Neuronal stem cell (in vitro differentiated cells): ENCODE data around the gene USP53.
"Not testable (repeated sequence)": the region's sequence is repeated elsewhere in the genome, so short reads cannot be mapped to it uniquely, and the experiment has no call there.

Source experiments
- DNase-seq: peaks from one replicate; pipeline ENCODE4 v3.0.0-alpha.2; 2013; ENCODE audit warnings: low spot score
- H2AFZ ChIP-seq: one replicate; pipeline ENCODE4 v1.6.1; 2013; ENCODE audit warnings: mild to moderate bottlenecking, low read length, inconsistent platforms
- H2AK5ac ChIP-seq: 2 replicates; pipeline ENCODE4 v1.6.1; 2013; ENCODE audit warnings: low read depth, mild to moderate bottlenecking, inconsistent platforms, low read length, moderate library complexity, mixed read lengths
- H2BK120ac ChIP-seq: 2 replicates; pipeline ENCODE4 v1.6.1; 2013; ENCODE audit warnings: low read depth, mild to moderate bottlenecking, inconsistent platforms, low read length, moderate library complexity, mixed read lengths
- H2BK12ac ChIP-seq: one replicate; pipeline ENCODE4 v1.6.1; 2013; ENCODE audit warnings: low read length, inconsistent platforms
- H2BK15ac ChIP-seq: 2 replicates; pipeline ENCODE4 v1.6.1; 2013; ENCODE audit warnings: mild to moderate bottlenecking, low read length, inconsistent platforms, mixed read lengths
- H2BK5ac ChIP-seq: one replicate; pipeline ENCODE4 v1.6.1; 2013; ENCODE audit warnings: inconsistent platforms, mild to moderate bottlenecking, low read length, moderate library complexity
- H3K14ac ChIP-seq: one replicate; pipeline ENCODE4 v1.6.1; 2013; ENCODE audit warnings: low read length, inconsistent platforms
- H3K18ac ChIP-seq: 2 replicates; pipeline ENCODE4 v1.6.1; 2013; ENCODE audit warnings: low read length, inconsistent platforms
- H3K23ac ChIP-seq: 2 replicates; pipeline ENCODE4 v1.6.1; 2013; ENCODE audit warnings: low read depth, mild to moderate bottlenecking, mixed read lengths, low read length, inconsistent platforms; ENCODE audit not compliant: poor library complexity
- H3K27ac ChIP-seq: replicated peaks from 3 replicates; pipeline ENCODE4 v1.5.1; 2013; ENCODE audit warnings: low read length, inconsistent platforms
- H3K27me3 ChIP-seq, 3 experiments: 2 replicates each; pipeline ENCODE4 v1.6.1; 2013; ENCODE audit warnings: low read length in 3 of 3, mild to moderate bottlenecking in 2 of 3, inconsistent platforms in 1 of 3, low read depth in 1 of 3, mixed read lengths in 1 of 3, moderate library complexity in 1 of 3; ENCODE audit not compliant: control insufficient read depth in 3 of 3, insufficient read depth in 3 of 3
- H3K36me3 ChIP-seq, 2 donors: replicated peaks in 1 of 2; 2 replicates each; pipeline ENCODE4 v1.6.1; 2013; ENCODE audit warnings: low read length in 2 of 2; ENCODE audit not compliant: control insufficient read depth in 2 of 2, insufficient read depth in 2 of 2
- H3K4ac ChIP-seq: 2 replicates; pipeline ENCODE4 v1.6.1; 2013; ENCODE audit warnings: inconsistent platforms, mild to moderate bottlenecking, low read length, moderate library complexity
- H3K4me1 ChIP-seq, 2 donors: 1 replicate in 1 of 2; 2 replicates in 1 of 2; pipeline ENCODE4 v1.6.1; 2013; ENCODE audit warnings: low read length in 2 of 2, low read depth in 1 of 2; ENCODE audit not compliant: control insufficient read depth in 2 of 2, insufficient read depth in 1 of 2
- H3K4me2 ChIP-seq: one replicate; pipeline ENCODE4 v1.6.1; 2013; ENCODE audit warnings: mild to moderate bottlenecking, low read length, inconsistent platforms; ENCODE audit not compliant: insufficient read depth, poor library complexity, severe bottlenecking
- H3K4me3 ChIP-seq, 2 donors: 2 replicates each; pipeline ENCODE4 v1.5.1; 2013; ENCODE audit warnings: low read length in 2 of 2, mild to moderate bottlenecking in 2 of 2, inconsistent platforms in 1 of 2, moderate library complexity in 1 of 2
- H3K79me1 ChIP-seq: one replicate; pipeline ENCODE4 v1.6.1; 2013; ENCODE audit warnings: low read depth, mild to moderate bottlenecking, inconsistent platforms, low read length, moderate library complexity
- H3K9ac ChIP-seq: one replicate; pipeline ENCODE4 v1.6.1; 2013; ENCODE audit warnings: mild to moderate bottlenecking, low read depth, low read length, inconsistent platforms; ENCODE audit not compliant: poor library complexity
- H3K9me3 ChIP-seq, 2 donors: replicated peaks in 1 of 2; 2 replicates each; pipeline versions ENCODE3 to v1.6.1; 2013; ENCODE audit warnings: low read length in 2 of 2, mild to moderate bottlenecking in 2 of 2, inconsistent platforms in 1 of 2, low read depth in 1 of 2, mixed read lengths in 1 of 2, moderate library complexity in 1 of 2; ENCODE audit not compliant: control insufficient read depth in 2 of 2, insufficient read depth in 1 of 2
- H4K8ac ChIP-seq: one replicate; pipeline ENCODE4 v1.6.1; 2013; ENCODE audit warnings: low read depth, mild to moderate bottlenecking, inconsistent platforms, low read length, moderate library complexity
- H4K91ac ChIP-seq: one replicate; pipeline ENCODE4 v1.6.1; 2013; ENCODE audit warnings: low read length, low read depth, mild to moderate bottlenecking, inconsistent platforms; ENCODE audit not compliant: poor library complexity
- WGBS, 2 donors: extraction: QIAGEN DNeasy Blood & Tissue Kit; methylation state at CpG; one replicate each; pipeline ENCODE4 v1.1.7; 2013; ENCODE audit warnings: missing lambda C conversion rate in 2 of 2, mixed read lengths in 1 of 2; ENCODE audit not compliant: insufficient read length in 2 of 2, insufficient replicate concordance in 1 of 2; ENCODE audit errors: extremely low coverage in 2 of 2; 5-methylcytosine and 5-hydroxymethylcytosine counted together

The USP53 gene

GRCh38 chr4:119337010-119337409 lies 124.5 kb downstream of the USP53 start:
- no peak for DNase-seq
- H3K23ac ChIP-seq = no peak overlapping the region
- H4K8ac ChIP-seq = no peak overlapping the region
- no peak overlapping the region for H2BK15ac ChIP-seq
- H3K18ac ChIP-seq = no peak overlapping the region
- H3K79me1 ChIP-seq = no peaks in the 10 kb centered on the region
- H3K4ac ChIP-seq = no peak overlapping the region
- H4K91ac ChIP-seq = no peak overlapping the region
- H3K27me3 ChIP-seq = no peaks in the 10 kb centered on the region
- no peak overlapping the region for H2BK5ac ChIP-seq
- no peaks in the 10 kb centered on the region for H3K4me1 ChIP-seq
- no CpG with 5 or more reads among the region's 1 CpG for WGBS, 2 donors
- no peak overlapping the region for H2AFZ ChIP-seq
- H3K14ac ChIP-seq = no peak overlapping the region
- H3K4me3 ChIP-seq = no peak overlapping the region
- no peaks in the 10 kb centered on the region for H3K9me3 ChIP-seq
- no peak overlapping the region for H3K9ac ChIP-seq
- no peak overlapping the region for H3K4me2 ChIP-seq
- H2AK5ac ChIP-seq = no peak overlapping the region
- no peak overlapping the region for H2BK12ac ChIP-seq
- no peaks in the 10 kb centered on the region for H3K36me3 ChIP-seq
- H2BK120ac ChIP-seq = no peak overlapping the region
- H3K27ac ChIP-seq = no peak overlapping the region

DNA sequence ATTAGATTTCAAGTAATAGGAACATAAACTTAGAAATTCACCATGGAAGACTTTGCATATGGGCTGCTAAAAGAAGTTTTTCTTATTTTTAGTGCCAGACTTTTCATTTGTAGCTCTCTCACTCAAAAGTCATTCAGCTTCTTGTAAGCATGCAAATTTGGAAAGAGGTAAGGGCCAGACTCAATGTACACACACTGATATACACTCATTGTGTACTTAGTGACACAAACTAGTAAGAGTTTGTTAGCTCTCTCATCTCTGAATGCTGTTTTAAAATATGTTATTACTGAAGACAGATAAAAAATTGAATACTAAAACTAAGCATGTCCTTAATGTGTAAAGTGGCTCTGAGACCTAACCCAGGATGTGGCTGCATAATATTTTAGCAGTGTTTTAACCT lies 127.4 kb downstream of the USP53 start:
- H3K4me3 ChIP-seq, DNase-seq, H3K9me3 ChIP-seq, H3K4me2 ChIP-seq, H2BK120ac ChIP-seq, H3K23ac ChIP-seq, H3K27ac ChIP-seq, H2AK5ac ChIP-seq, H3K36me3 ChIP-seq, H3K14ac ChIP-seq, H2AFZ ChIP-seq, H4K91ac ChIP-seq, H3K79me1 ChIP-seq, H3K18ac ChIP-seq, H3K27me3 ChIP-seq, H2BK15ac ChIP-seq, H2BK12ac ChIP-seq, H3K4me1 ChIP-seq, H3K9ac ChIP-seq, H4K8ac ChIP-seq, H3K4ac ChIP-seq, H2BK5ac ChIP-seq: not testable (repeated sequence)

DNA sequence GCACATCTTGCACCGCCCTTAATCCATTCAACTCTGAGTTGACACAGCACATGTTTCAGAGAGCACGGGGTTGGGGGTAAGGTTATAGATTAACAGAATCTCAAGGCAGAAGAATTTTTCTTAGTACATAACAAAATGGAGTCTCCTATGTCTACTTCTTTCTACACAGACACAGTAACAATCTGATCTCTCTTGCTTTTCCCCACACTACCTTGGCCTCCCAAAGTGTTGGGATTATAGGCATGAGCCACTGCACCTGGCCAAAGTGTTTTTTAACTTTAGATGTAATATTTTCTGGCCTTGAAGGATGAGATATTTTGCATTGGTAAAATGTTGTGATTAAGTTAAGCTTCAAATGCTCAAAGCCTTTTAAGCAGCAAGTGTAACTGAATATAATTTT lies 130.8 kb downstream of the USP53 start:
- not testable (repeated sequence) for H4K91ac ChIP-seq, H3K9me3 ChIP-seq, H3K36me3 ChIP-seq, H2BK15ac ChIP-seq, H3K4ac ChIP-seq, H2BK12ac ChIP-seq, H3K27ac ChIP-seq, H3K79me1 ChIP-seq, H3K27me3 ChIP-seq, H2AK5ac ChIP-seq, DNase-seq, H2AFZ ChIP-seq, H2BK120ac ChIP-seq, H2BK5ac ChIP-seq, H3K4me1 ChIP-seq, H3K9ac ChIP-seq, H3K14ac ChIP-seq, H4K8ac ChIP-seq, H3K4me3 ChIP-seq, H3K23ac ChIP-seq, H3K18ac ChIP-seq, H3K4me2 ChIP-seq
- WGBS, 2 donors = no CpG with 5 or more reads among the region's 2 CpGs
